Measurements from ENCODE around the gene NOP53.

- TF ChIP-seq EZH2 (IDR thresholded peaks at IDR 0.05; ENCODE audit: low read depth, unreplicated experiment), result no peak
- no peak for TF ChIP-seq CTCF (conservative IDR thresholded peaks at IDR 0.05; ENCODE audit: low read depth in 2 of 2)
Observed at GRCh38 chr19:47781590-47782262, 36.4 kb downstream of the NOP53 start.
